NCI-H1105 treated with DMSO at 0.1 percent for 48 hours (cell line): Measurements from ENCODE around the gene HTR7.

ENCODE experiments used
- DNase-seq: peaks from one replicate; lab custom pipeline; 2025; lab: John Stamatoyannopoulos, UW

The HTR7 gene

DNA sequence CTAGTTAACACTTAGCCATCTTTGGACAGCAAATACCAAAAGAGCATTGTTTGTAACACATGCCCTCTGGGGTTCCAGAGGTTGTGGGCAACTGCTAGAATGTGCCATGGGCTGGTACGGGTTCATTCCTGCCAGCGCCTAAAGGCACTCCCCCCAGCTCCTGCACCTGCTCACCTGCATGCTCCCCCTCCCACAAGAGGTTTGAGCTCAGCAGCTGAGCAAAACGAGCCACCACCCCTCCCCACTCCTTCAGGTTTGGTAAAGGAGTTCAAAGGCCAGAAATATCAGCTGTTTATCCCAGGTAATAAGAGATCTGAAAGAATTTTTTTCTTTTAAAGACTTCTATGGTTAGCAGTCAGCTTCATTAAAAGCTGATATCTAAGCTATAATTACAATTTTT, 53.5 kb downstream of the HTR7 start:
- no peak for DNase-seq

DNA sequence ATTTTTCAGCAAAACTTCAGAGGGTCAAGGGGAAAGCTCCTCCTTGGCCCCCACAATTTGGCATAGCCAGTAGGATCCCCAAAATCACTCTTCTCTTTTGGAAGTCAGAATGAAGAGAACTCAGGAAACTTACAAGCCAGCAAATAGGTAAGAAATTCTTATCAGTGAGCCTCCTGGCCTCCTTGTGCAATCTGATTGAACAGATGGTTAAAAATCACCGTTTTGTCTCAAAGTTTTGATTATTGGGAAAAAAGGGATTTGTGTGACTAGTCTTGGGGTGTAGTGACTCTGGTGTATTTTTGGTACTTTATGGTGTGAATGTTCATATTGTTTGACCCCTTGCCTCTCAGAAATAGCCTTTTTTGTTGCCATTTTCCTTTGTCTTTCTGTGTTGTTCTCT, 56.2 kb downstream of the HTR7 start:
- no peak for DNase-seq

- DNase-seq, result no peak
These were observed 57.5 kb downstream of the HTR7 start for GRCh38 chr10:90800232-90800796.

DNA sequence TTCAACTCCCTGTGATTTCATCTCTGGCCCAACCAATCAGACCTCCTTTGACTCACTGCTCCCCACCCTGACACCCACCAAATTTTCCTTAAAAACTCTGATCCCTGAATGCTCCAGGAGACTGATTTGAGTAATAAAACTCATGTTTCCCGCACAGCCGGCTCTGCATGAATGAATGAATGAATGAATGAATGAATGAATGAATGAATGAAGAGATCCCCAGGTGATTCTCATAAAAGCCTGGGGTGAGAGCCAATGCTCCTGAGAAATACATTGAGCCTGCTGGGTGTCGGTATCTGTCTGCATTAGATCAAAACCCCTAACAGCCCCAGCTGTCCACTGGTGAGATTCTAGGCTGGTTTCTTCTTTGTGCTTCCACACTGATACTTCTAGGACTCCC, 58.7 kb downstream of the HTR7 start:
- no peak for DNase-seq

GRCh38 chr10:90798482-90798881, 59.4 kb downstream of the HTR7 start:
- no peak for DNase-seq

DNA sequence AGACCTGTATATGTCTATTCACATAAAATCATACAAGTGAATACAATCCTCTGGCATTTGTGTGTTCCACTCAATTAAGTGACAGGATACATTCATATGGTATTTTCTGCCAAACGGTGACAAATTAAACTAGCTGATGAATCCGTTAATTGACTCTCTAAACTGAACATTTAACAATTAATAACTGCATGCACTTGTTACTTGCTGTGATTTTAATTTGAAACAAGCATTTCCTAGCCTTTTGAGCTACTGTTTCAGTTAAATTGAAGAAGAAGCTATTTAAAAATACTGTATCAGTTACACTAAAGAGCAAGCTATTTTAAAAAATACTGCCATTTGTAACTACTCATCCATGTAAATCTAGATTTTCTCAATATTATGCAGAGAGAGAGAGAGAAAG, 67.4 kb downstream of the HTR7 start:
- DNase-seq, result no peak

GRCh38 chr10:90788968-90789367, 68.9 kb downstream of the HTR7 start:
- no peak for DNase-seq

DNA sequence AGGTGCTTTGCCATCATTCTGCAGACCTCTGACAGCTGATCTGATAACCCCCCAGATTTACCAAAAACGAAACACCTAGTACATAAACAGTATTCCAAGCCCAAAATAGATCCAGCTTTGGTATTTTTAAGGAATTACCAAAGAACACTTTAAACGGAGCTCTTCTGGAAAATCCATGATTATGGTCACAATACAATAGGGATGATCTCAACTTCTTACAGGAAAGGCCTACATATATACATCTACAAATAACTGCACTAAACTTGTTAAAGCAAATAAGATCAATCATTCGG, 69.7 kb downstream of the HTR7 start:
- DNase-seq, result no peak

- DNase-seq, result peak; percentile 57
These were observed 70.2 kb downstream of the HTR7 start for GRCh38 chr10:90787393-90788198.

DNA sequence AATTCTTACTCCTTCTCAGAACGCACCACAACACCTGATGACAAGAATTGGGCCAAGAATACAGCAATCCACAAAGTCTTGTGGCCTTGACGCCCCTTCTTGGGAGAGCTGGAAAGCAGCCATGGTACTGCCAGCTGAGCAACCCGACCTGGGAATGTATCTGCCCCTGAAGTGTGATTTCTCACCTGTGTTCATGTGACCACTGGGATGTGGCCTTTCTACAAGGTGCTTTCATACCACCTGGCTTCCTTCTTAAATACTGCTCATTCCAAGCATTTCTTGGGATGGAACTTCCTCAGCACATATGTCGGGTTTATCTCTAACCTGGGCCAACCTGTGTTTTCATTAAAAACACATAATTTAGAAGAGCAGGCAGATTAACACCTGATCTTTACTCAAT, 72.1 kb downstream of the HTR7 start:
- no peak for DNase-seq

DNA sequence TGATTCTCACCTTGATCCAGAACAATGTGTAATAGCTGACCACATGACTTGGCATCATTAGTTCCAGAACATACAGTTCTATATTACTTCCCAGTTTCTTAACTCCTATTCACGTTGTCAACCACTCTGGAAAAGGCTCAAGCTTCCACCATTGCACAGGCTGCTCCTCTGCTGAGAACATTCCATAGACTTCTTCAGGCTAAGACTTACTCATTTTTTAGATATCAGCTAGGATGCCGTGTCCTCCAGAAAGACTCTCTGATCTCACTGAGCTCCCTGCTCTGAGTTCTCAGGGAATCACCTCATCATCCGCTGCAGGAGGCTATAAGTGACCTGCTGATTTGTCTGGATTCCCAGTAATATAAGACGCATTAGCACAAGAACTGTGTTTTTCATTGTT, 73.1 kb downstream of the HTR7 start:
- no peak for DNase-seq

- no peak for DNase-seq
These were observed 77.4 kb downstream of the HTR7 start for GRCh38 chr10:90780488-90780887.

DNA sequence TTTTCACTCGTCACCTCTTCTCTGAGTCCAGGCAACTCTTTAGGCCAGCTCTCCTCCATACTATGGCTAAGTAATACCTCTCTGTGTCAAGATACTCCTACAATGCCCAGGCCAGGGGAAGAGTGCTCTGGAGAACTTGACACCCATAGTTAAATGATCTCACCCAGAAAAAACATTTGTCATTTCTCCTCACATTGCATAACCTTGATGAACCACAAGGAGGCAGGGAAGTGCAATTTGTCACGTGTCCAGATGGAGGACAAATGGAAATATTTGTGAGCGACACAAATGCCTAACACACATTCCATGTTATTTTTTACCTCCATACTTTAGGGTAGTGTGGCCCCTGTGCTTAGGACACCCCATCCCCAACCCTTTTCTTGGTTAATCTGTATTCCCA, 78.3 kb downstream of the HTR7 start:
- no peak for DNase-seq

DNA sequence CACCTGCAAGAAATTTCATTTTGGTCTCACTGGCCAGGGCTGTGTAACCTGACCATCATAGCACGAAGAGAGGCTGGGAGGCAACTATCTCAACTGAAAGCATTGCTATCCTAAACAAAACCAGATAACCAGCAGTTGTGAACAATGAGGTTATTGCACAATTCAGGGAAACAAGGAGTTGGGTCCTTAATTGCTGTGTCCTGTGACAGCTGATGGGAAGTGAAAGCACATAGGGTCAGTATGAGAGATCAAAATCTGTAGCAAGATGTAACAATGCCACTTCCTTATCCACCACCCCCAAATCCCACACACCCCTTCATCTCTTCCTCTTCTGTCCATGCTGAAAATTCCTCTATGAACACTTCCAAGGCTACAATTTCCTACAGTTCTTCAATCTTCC, 80.2 kb downstream of the HTR7 start:
- no peak for DNase-seq

GRCh38 chr10:90775351-90776028, 82.3 kb downstream of the HTR7 start:
- DNase-seq, result no peak

DNA sequence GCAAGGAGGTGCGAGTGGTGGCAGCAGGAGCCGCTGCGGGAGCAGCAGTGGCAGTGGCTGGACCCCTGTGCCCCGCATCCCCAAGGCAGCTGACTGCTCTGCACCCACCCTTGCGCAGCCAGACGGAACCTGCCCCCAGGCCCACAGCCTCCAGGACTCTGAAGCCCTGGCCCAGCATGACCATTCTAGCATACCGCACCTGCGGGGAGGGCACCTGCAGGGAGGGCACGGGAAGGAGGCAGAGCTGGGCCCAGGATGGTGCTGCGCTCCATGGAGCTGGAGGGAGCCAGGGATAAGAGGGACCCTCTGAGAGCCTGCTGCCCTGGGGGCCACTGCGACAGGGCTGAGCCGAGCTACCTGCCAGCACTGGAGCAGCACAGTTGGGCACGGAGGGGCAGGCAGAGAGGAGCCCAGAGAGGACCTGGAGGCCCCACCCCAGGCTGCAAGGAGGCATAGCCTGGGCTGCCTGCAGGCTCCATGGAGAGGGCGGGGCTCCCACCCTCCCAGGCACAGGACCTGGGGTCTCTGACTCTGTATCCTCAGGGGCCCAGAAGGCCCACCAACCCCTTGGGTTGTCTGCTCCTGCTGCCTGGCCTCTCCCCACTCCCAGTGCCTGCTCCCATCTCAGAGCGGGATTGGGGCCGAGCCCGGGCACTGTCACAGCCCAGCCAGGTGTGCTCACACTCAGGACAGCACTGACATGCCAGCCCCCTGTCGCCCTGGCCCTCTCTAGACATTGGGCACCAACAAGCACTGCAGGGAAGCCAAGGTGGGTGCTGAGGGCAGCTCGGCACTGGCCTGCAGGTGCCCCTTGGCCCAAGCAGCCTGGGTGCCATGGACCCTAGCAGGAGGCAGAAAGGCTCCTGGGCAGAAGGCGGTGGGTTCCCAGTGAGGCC, 87.6 kb downstream of the HTR7 start:
- no peak for DNase-seq

- DNase-seq, result peak; percentile 16
These were observed 106.5 kb downstream of the HTR7 start for GRCh38 chr10:90751107-90751997.

- DNase-seq, result no peak
These were observed 111.0 kb downstream of the HTR7 start for GRCh38 chr10:90746829-90747228.

GRCh38 chr10:90745565-90745964, 112.3 kb downstream of the HTR7 start:
- DNase-seq, result no peak

DNA sequence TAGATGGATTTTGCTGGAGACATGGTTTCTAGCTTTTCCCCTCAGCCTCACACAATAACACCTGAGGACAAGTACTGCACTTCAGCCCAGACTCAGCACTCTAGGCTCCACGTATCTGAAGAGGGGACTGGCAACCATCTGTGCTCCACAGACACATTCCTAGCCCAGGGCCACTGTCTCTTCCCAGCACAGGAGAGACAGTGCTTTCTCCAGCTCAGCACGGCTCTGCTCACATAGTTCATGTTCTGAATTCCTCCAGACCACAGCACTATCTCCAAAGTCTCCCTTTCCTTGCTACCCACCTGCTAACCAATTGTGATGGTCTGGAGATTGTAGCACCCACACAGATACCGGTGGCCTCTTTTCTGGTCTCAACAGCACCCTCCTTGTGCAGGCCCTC, 114.5 kb downstream of the HTR7 start:
- DNase-seq, result no peak

- no peak for DNase-seq
These were observed 115.8 kb downstream of the HTR7 start for GRCh38 chr10:90741926-90742565.
